Endothelial cell of umbilical vein (primary cell): ENCODE measurements around the gene MAGEB4.

Source experiments
- EZH2 ChIP-seq: IDR thresholded peaks from 2 replicates; pipeline ENCODE4 v1.6.1; 2012; ENCODE audit warnings: borderline replicate concordance, low read depth, mild to moderate bottlenecking, moderate library complexity, low read length, inconsistent platforms; ENCODE audit not compliant: severe bottlenecking
- JUN ChIP-seq: IDR thresholded peaks from 2 replicates; pipeline ENCODE4 v1.6.1; 2011; ENCODE audit warnings: borderline replicate concordance, low read depth; ENCODE audit not compliant: insufficient read length, insufficient read depth
- POLR2A ChIP-seq: IDR thresholded peaks from 2 replicates; pipeline ENCODE4 v1.6.1; 2012; ENCODE audit warnings: low read depth, mild to moderate bottlenecking, control low read depth, low read length
- POLR2AphosphoS5 ChIP-seq: IDR thresholded peaks from 2 replicates; pipeline ENCODE4 v1.6.1; 2012; ENCODE audit warnings: low read depth, mild to moderate bottlenecking, control low read depth, low read length, moderate library complexity; ENCODE audit not compliant: insufficient read depth
- TF ChIP-seq, protein P1 (sequence below), 2 donors: IDR thresholded peaks; 1 replicate in 1 of 2; 2 replicates in 1 of 2; pipeline ENCODE4 v1.5.1; 2011; ENCODE audit warnings: low read length in 2 of 2, mild to moderate bottlenecking in 2 of 2, moderate library complexity in 2 of 2, control low read depth in 1 of 2, inconsistent platforms in 1 of 2, low read depth in 1 of 2; ENCODE audit not compliant: insufficient read depth in 1 of 2; ENCODE audit errors: extremely low read depth in 1 of 2

DNA sequence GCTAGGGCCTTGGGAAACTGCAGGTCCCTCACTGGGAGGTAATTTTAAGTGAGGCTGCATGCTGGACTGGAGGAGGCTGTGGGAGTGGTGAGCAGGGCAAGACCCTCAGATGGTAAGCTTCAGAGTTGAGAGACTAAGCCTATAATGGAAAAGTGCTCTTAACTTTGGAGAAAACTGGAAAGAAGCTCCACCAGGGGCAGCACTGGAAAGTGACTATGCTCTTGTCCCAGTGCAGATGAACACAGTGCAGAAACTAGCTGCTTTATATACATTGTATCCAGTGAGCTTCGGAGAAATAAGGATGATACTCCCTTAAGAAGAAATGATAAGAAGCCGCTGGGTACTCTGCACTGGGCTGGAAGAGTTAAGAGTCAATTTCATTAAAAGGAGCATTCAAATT lies 29.6 kb upstream of the MAGEB4 start:
- TF ChIP-seq, protein P1, sequence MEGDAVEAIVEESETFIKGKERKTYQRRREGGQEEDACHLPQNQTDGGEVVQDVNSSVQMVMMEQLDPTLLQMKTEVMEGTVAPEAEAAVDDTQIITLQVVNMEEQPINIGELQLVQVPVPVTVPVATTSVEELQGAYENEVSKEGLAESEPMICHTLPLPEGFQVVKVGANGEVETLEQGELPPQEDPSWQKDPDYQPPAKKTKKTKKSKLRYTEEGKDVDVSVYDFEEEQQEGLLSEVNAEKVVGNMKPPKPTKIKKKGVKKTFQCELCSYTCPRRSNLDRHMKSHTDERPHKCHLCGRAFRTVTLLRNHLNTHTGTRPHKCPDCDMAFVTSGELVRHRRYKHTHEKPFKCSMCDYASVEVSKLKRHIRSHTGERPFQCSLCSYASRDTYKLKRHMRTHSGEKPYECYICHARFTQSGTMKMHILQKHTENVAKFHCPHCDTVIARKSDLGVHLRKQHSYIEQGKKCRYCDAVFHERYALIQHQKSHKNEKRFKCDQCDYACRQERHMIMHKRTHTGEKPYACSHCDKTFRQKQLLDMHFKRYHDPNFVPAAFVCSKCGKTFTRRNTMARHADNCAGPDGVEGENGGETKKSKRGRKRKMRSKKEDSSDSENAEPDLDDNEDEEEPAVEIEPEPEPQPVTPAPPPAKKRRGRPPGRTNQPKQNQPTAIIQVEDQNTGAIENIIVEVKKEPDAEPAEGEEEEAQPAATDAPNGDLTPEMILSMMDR (IDR thresholded peaks at IDR 0.05; ENCODE audit: extremely low read depth in 1 of 2, insufficient read depth in 1 of 2, low read depth in 1 of 2, low read length in 2 of 2): no peak
- TF ChIP-seq POLR2A (no peak), EZH2 (no peak), POLR2AphosphoS5 (no peak), JUN (no peak)
